ENCODE results near the gene LMOD1.
A peak's percentile ranks its signal among the peaks of the same experiment; 100 is the strongest.
"Not testable (repeated sequence)": the region's sequence is repeated elsewhere in the genome, so short reads cannot be mapped to it uniquely, and the experiment has no call there.

LMOD1 gene

DNA sequence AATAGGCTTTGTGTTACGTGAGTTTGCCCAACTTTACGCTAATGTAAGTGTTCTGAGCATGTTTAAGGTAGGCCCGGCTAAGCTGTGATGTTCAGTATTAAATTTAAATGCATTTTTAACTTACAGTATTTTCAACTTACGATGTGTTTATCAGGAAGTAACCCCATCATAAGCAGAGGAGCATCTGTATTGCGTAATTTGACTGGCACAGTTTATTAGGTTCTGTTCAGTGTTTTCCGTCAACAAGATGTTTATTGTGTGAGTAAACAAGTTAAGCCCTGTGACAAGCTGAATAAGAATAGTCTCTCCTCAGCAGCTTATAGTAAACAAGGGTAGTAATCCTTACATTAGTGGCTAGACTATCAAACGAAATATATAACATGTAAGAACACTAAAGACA, 84.9 kb downstream of the LMOD1 start:
- no peak for DNase-seq (ENCODE audit: low read depth)

DNA sequence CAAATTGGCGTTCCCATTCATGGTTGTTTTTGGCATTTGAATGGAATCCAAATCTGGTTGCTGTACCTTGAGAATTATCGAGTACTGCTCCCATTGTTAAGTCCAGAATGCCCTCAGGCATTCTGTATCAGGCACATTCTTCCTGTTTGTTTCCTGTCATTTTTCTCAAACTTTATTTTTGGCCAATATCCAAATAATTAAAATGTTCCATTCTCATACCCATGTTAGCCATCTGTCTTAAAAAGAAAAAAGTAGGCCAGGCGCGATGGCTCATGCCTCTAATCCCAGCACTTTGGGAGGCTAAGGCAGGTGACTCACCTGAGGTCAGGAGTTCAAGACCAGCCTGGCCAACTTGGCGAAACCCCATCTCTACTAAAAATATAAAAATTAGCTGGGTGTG, 86.9 kb downstream of the LMOD1 start:
- no peak for DNase-seq (ENCODE audit: low read depth)

DNA sequence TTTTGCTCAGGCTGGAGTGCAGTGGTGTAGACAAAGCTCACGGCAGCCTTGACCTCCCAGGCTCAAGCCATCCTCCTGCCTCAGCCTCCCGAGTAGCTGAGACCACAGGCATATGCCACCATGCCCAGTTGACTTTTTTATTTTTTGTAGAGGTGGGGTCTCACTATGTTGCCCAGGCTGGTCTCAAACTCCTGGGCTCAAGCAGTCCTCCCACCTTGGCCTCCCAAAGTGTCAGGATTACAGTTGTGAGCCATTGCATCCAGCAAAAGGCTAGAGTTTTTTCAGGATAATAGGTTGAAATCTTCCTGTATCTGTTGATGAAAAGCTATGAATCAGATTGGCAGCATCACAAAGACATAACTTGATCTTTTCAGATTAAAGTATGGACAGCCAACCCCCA, 89.6 kb downstream of the LMOD1 start:
- DNase-seq (ENCODE audit: low read depth): not testable (repeated sequence)

DNA sequence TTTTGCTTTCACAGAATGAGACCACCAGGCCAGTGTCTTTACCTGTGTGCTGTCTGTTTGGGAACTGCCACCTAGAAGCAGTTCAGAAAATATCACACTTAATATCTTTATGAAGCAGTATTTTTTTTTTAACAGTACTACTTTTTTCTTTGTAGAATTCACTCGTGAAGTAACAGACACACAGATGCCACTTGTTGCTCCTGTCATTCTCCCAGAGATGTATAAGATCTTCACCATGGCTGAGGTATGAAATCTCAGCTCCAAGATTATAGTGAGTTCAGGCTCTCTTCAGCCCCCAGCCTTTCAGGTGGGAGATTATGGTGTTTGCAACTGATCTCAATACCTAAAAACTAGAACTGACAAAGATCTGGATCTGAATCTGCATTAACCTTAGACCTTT, 94.4 kb downstream of the LMOD1 start:
- no peak for DNase-seq (ENCODE audit: low read depth)

DNA sequence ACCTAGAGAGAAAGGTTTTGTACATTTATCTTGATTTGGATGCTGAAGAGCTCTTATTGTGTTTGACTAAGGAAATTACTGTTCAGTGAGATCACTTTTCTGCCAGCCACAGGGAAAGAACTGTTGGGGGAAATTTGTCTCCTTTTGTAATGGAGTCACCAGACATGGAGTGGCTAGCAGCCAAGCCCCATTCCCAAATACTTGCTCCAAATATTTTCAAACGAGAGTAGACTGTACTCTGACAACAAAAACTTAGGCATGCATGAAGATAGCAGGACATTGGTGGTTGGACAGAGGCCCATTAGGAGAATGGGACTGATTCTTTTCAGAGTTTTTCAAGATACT, 96.3 kb downstream of the LMOD1 start:
- peak; percentile 55 for DNase-seq (ENCODE audit: low read depth)

DNA sequence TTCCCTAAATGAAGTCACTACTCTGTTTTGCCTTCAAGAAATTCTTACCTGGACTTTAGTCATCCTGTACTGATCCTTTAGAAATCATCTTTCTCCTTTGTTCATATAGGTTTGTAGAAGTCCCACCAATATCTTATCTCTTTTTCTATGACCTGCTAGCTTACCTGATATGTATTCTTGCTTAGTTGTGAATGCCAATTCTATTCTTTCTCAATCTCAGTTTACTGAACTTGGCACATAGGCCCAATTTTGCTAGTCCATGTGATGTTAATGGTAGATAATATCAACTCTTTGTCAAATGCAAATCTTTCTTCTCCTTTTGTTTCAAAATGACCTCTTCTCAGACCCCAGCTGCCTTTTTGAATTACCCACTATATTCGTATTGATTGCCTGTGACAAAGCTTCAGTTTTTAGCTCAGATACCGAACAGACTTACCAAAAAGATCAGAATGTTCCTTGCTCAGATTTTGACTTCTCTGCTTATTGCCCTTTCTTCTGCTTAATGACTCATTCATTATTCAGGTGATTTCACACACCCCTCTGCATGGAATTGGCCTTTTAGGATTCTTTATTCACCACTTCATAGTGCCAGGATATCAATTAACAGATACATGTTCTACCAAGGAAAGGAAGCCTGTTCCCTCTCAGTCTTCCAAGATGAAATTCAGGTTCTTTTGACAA, 96.8 kb downstream of the LMOD1 start:
- no peak for DNase-seq (ENCODE audit: low read depth)

DNA sequence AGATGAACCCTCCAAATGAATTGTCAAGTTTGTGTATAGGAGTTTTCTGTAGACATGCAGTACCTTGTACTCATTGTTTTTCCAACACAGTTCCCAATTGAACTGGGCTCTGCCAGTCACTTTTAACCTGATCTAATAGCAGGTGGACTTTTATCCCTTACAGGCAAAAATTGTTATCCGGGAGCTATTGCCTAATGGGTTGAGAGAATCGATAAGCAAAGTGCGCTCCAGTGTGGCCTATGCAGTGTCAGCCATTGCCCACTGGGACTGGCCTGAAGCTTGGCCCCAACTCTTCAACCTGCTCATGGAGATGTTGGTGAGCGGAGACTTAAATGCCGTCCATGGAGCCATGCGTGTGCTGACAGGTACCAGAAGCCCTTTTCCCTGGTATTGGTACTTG, 98.1 kb downstream of the LMOD1 start:
- no peak for DNase-seq (ENCODE audit: low read depth)

DNA sequence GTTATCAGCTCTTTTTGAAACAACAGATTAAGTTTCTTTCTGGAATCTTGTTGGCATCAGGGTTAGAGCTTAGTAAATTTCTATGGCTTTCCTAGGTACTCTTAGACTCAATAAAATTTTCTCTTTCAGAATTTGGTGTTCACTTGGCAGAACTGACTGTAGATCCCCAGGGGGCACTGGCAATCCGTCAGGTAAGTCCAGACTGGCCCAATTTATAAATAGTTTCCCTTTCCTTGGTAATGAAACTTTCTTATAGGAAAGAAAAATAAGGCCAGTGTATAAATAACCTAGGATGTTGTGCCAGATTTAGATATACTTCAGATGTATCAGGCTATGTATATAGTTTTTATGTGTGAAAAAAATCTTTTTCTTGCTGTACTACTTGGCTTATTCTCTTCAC, 99.2 kb downstream of the LMOD1 start:
- no peak for DNase-seq (ENCODE audit: low read depth)

Measured in GM04504 (cell line).